CD14-positive monocyte (primary cell): Measurements from ENCODE around the gene TTLL6. TPM values are rescaled to one million over a fixed set of nuclear protein-coding genes. Genes with fewer than 3 reads are reported as not detected.

Experiments used
- DNase-seq, 3 donors: peaks; one replicate each; pipeline ENCODE4 v3.0.0-alpha.2; 2011 to 2022
- H2AFZ ChIP-seq: 2 replicates; pipeline ENCODE4 v1.6.0; 2012; ENCODE audit warnings: mild to moderate bottlenecking, low read depth, low read length, inconsistent platforms; ENCODE audit not compliant: insufficient read depth, poor library complexity, severe bottlenecking
- H3K27ac ChIP-seq, 2 donors: 1 replicate in 1 of 2; 2 replicates in 1 of 2; pipeline ENCODE4 v1.5.1; 2012 to 2013; ENCODE audit warnings: low read length in 2 of 2, control low read depth in 1 of 2, inconsistent platforms in 1 of 2, low read depth in 1 of 2, mild to moderate bottlenecking in 1 of 2
- H3K27me3 ChIP-seq, 2 donors: one replicate each; pipeline versions ENCODE4 v1.6.0 to v1.6.1; 2011 to 2013; ENCODE audit warnings: low read length in 2 of 2; ENCODE audit not compliant: control insufficient read depth in 2 of 2, insufficient read depth in 2 of 2
- H3K36me3 ChIP-seq, 2 donors: replicated peaks in 1 of 2; 1 replicate in 1 of 2; 2 replicates in 1 of 2; pipeline versions ENCODE4 v1.5.1 to v1.6.1; 2012 to 2013; ENCODE audit warnings: low read length in 2 of 2, control low read depth in 1 of 2, inconsistent platforms in 1 of 2, mild to moderate bottlenecking in 1 of 2; ENCODE audit not compliant: insufficient read depth in 2 of 2, control insufficient read depth in 1 of 2
- H3K4me1 ChIP-seq, 2 donors: 1 replicate in 1 of 2; 2 replicates in 1 of 2; pipeline versions ENCODE4 v1.5.1 to v1.6.1; 2012 to 2013; ENCODE audit warnings: low read length in 2 of 2, control low read depth in 1 of 2, inconsistent platforms in 1 of 2, mild to moderate bottlenecking in 1 of 2, moderate library complexity in 1 of 2; ENCODE audit not compliant: insufficient read depth in 2 of 2, control insufficient read depth in 1 of 2
- H3K4me2 ChIP-seq: replicated peaks from 2 replicates; pipeline ENCODE3; 2012; ENCODE audit warnings: low read length, moderate library complexity, mild to moderate bottlenecking; ENCODE audit not compliant: poor library complexity, severe bottlenecking; ENCODE audit errors: extremely low read depth
- H3K4me3 ChIP-seq, 3 experiments: fragments of 200-600 bp in 1 of 3; sonication (generic) in 1 of 3; replicated peaks in 1 of 3; 1 replicate in 2 of 3; 2 replicates in 1 of 3; pipeline ENCODE4 v1.5.1; 2011 to 2013; ENCODE audit warnings: low read length in 3 of 3, mild to moderate bottlenecking in 3 of 3, control low read depth in 2 of 3, low read depth in 2 of 3, inconsistent platforms in 1 of 3, moderate library complexity in 1 of 3
- H3K79me2 ChIP-seq: 2 replicates; pipeline ENCODE4 v1.6.0; 2012; ENCODE audit warnings: mild to moderate bottlenecking, control low read depth, inconsistent platforms, low read length, moderate library complexity; ENCODE audit not compliant: insufficient read depth
- H3K9ac ChIP-seq: 2 replicates; pipeline ENCODE4 v1.6.0; 2017; ENCODE audit warnings: low read length, mild to moderate bottlenecking; ENCODE audit not compliant: insufficient read depth, poor library complexity, severe bottlenecking
- H3K9me3 ChIP-seq, 2 donors: replicated peaks in 1 of 2; 1 replicate in 1 of 2; 2 replicates in 1 of 2; pipeline versions ENCODE4 v1.5.1 to v1.6.1; 2012 to 2013; ENCODE audit warnings: low read length in 2 of 2, control low read depth in 1 of 2; ENCODE audit not compliant: control insufficient read depth in 1 of 2, insufficient read depth in 1 of 2
- H4K20me1 ChIP-seq: 2 replicates; pipeline ENCODE4 v1.6.0; 2012; ENCODE audit warnings: mild to moderate bottlenecking, low read length, control low read depth, moderate library complexity; ENCODE audit not compliant: insufficient read depth
- H3K27ac Mint-ChIP-seq, 7 donors: one replicate each; pipeline ENCODE4 v1.8.0; 2020; ENCODE audit warnings: mild to moderate bottlenecking in 7 of 7, mixed read lengths in 7 of 7, moderate library complexity in 6 of 7, inconsistent platforms in 2 of 7
- H3K27me3 Mint-ChIP-seq, 3 donors: one replicate each; pipeline ENCODE4 v1.8.0; 2021 to 2022; ENCODE audit warnings: low read depth in 3 of 3, mild to moderate bottlenecking in 3 of 3, mixed read lengths in 3 of 3, moderate library complexity in 3 of 3, inconsistent platforms in 1 of 3
- H3K36me3 Mint-ChIP-seq, 2 donors: one replicate each; pipeline ENCODE4 v1.8.0; 2020; ENCODE audit warnings: mixed read lengths in 2 of 2, inconsistent platforms in 1 of 2, mild to moderate bottlenecking in 1 of 2
- H3K4me1 Mint-ChIP-seq: one replicate; pipeline ENCODE4 v1.8.0; 2020; ENCODE audit warnings: mild to moderate bottlenecking, mixed read lengths
- H3K4me3 Mint-ChIP-seq, 2 donors: one replicate each; pipeline ENCODE4 v1.8.0; 2020; ENCODE audit warnings: mild to moderate bottlenecking in 2 of 2, mixed read lengths in 2 of 2, moderate library complexity in 1 of 2
- H3K9me3 Mint-ChIP-seq, 7 donors: one replicate each; pipeline ENCODE4 v1.8.0; 2020 to 2022; ENCODE audit warnings: mixed read lengths in 7 of 7, mild to moderate bottlenecking in 6 of 7, moderate library complexity in 6 of 7, inconsistent platforms in 2 of 7
- CTCF ChIP-seq: fragments of 200-600 bp; IDR thresholded peaks from one replicate; pipeline ENCODE4 v1.8.0; 2022; ENCODE audit warnings: antibody characterized with exemption, mild to moderate bottlenecking
- WGBS: methylation state at CpG from one replicate; pipeline ENCODE4 v1.1.5; 2013; ENCODE audit warnings: missing lambda C conversion rate; ENCODE audit not compliant: insufficient coverage; 5-methylcytosine and 5-hydroxymethylcytosine counted together
- intact Hi-C, 2 donors: fragments of 100-400 bp; cut with micrococcal nuclease; formaldehyde crosslinking; loops; one replicate each; pipeline versions ENCODE4 v1.15.0 to v1.15.1; 2023
- polyA plus RNA-seq, 3 donors: library from polyadenylated mRNA; depleted of rRNA in 1 of 3; unstranded in 2 of 3; stranded (reverse) in 1 of 3; fragments of 300-500 nt in 2 of 3; fragments of >200 nt in 1 of 3; fragmentation: Illumina TruSeq in 2 of 3; gene quantifications; 1 replicate in 2 of 3; 2 replicates in 1 of 3; pipeline ENCODE4 v1.2.3, GENCODE V29; 2012 to 2021

The TTLL6 gene
- polyA plus RNA-seq, 3 donors: not detected

- peak within 1 kb of the TSS in 1 of 3 experiments; percentile 25 for H3K4me3 ChIP-seq
- intact Hi-C loops: no loop called here
Observed at GRCh38 chr17:48728232-48729231, 88.5 kb downstream of the TTLL6 start, which contains the start of gene HOXB13. TSS of gene HOXB13 (minus strand) at chr17:48728750. CDS start at chr17:48728593, 157 bp downstream.

More at GRCh38 chr17:48728232-48729231, 88.5 kb downstream of the TTLL6 start, which contains the start of gene HOXB13:
- Mint-ChIP-seq H3K27ac (no peak within 1 kb of the TSS), H3K27me3 (peaks cover 98 to 99% (median 98%) of the 10 kb centered on the region in 3 donors), H3K4me3 (peak within 1 kb of the TSS in 1 of 2 donors; percentile 88), H3K36me3 (peaks cover 0 to 10% of the 10 kb centered on the region in 2 donors), H3K4me1 (peaks cover 24% of the 10 kb centered on the region), H3K9me3 (peaks cover 0 to 36% (median 10%) of the 10 kb centered on the region in 7 donors)
- 6% methylated on average over 34 of the region's 55 CpGs for WGBS
- Histone ChIP-seq H3K4me1 (peaks cover 10% of the 10 kb centered on the region in 2 donors), H3K9ac (no peak within 1 kb of the TSS), H3K79me2 (no peaks in the 10 kb centered on the region), H3K27me3 (peaks cover 93 to 99% of the 10 kb centered on the region in 2 donors), H3K4me2 (peak within 1 kb of the TSS; percentile 15), H3K36me3 (no peaks in the 10 kb centered on the region), H3K9me3 (peaks cover 9 to 51% of the 10 kb centered on the region in 2 donors), H4K20me1 (no peaks in the 10 kb centered on the region), H2AFZ (peak within 1 kb of the TSS; percentile 41), H3K27ac (no peak within 1 kb of the TSS)
- no peak for TF ChIP-seq CTCF
- DNase-seq: no peak
